OCI-LY1 (cell line): Measurements from ENCODE around the gene GLIS1.

Source experiments
- CTCF ChIP-seq: fragments of 200-600 bp; sonication (generic), shearing (Covaris generic); IDR thresholded peaks from 2 replicates; pipeline ENCODE4 v1.5.1; 2017; ENCODE audit warnings: mild to moderate bottlenecking, antibody characterized with exemption, low read length, moderate library complexity, mixed read lengths
- EZH2 ChIP-seq: fragments of 200-600 bp; sonication (generic), shearing (Covaris generic); IDR thresholded peaks from 2 replicates; pipeline ENCODE4 v1.8.0; 2017; ENCODE audit warnings: borderline replicate concordance, mixed run types, mild to moderate bottlenecking, antibody characterized with exemption, low read length, moderate library complexity, mixed read lengths

DNA sequence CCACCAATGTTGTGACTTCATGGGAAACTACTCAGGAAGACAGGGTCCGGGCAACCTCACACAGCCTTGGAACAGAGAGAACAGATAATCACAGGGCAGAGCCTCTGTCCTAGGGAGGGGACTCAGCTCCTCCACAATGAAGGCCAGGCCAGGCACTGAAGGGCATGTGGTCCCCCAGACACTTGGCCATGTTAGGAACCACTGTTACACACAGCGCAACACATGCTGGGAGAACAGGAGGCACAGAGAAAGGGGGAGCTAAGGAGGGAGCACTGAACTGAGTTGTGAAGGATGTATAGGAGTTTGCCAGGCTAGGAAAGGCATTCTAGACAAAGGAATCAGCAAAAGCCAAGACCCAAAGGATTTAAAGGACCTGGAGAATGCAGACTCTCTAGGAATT lies 152.2 kb downstream of the GLIS1 start:
- no peak for TF ChIP-seq EZH2
- TF ChIP-seq CTCF: no peak
